GM21619 (cell line): ENCODE data around the gene OTP.

Experiments
- ATAC-seq: cut with Tn5 transposase; IDR thresholded peaks from one replicate; pipeline ENCODE4 v1.9.1; 2021; ENCODE audit not compliant: unreplicated experiment

Gene OTP

DNA sequence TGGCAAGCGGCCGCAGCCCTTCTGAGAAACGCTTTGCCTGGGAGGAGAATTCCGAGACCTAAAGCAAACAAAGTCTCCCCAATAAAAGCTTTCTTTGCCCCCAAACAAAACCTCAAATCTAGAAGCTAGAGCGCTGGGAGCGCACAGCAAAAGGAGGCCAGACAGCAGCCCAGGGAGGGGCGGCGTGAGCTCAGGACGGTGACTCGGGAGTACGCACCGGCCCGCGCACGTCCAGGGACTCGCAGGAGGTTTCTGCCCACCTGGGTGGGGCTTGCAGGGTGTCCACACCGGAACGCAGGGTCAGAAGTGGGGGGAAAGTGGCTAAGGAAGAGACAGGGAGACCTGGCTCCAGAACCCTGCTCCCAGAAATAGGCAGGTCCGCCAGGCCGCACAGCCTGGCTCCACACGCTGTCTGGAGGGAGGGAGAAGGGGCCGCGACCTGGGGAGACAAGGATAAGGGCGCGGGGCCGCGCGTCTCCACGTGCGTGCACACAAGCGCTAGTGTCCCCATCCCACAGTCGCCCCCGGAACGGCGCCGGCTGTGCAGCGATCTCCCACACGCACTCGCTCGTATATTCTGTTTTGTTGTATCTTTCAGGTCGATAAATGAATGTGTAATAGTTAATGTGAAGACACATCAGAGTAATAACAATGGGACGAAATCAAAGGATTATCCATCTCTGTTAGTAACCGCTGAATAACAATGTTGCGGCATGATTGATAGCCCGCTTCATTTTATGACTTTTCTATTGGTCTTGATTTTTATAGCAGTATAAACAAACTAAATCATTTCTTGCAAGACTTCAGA, 2.3 kb upstream of the OTP start:
- no peak for ATAC-seq

GRCh38 chr5:77638763-77639671, 504 bp upstream of the OTP start:
- ATAC-seq, result no peak

DNA sequence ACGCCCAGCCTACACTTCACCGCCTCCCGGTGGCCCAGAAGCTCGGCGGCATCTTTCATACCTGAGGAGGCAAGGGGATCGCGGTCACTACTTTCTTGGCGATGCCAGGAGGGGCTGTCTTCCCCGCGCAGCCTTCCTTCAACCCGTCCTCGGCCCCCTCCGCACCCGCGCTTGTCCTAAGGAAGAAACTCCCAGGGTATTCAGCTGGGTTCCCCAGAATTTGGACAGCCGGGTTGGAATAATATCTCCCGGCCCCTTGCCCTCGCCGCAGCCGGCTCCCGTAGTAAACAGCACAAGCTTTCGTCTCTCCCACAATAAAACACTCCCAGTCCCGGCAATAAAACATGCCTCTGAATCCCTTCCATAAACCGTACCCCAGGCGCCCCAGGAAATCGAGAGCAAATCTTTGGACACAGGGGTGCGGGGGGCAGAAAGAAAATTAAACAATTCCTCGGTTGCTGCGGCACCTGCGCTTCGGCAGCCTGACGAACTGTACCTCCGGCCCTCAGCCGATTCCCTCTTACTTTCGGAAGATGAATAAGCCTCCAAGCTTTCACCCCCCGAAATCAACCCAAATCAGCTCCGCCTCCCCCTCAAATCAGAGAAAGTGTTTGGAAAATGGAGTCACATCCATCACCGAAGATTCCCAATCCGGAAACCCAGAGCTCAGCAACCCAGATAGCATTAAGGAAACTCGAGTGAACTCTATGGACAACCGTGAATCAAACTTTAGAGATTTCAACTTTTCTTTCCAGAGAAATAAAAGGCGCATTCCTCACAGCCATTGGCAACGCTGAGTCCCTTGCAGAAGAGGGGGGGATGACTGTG, 1.1 kb downstream of the OTP start:
- no peak for ATAC-seq

DNA sequence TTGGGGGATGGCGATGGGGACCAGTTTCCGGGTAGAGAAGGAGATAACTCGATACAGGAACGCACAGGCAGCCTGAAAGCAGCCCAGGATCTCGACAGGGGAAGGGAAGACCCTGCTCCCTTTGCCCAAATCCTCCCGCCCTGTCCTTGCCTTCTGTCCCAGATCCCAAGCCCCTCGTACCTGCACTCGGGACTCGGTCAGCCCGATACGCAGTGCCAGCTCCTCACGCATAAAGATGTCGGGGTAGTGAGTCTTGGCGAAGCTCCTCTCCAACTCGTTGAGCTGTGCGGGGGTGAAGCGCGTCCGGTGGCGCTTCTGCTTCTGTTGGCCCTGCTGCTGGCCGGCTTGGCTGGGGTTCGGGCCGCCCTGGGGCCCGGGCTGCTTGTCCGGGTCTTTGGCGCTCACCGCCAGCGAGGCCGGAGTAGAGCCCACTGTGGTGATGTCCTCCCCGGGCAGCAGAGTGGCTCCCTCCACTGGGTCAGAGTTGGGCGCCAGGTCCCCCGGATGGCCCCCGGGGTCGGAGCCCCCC, 1.8 kb downstream of the OTP start:
- no peak for ATAC-seq

- no peak for ATAC-seq
Observed at GRCh38 chr5:77635917-77636640, 2.4 kb downstream of the OTP start.

GRCh38 chr5:77635067-77635916, 3.2 kb downstream of the OTP start:
- ATAC-seq, result no peak

DNA sequence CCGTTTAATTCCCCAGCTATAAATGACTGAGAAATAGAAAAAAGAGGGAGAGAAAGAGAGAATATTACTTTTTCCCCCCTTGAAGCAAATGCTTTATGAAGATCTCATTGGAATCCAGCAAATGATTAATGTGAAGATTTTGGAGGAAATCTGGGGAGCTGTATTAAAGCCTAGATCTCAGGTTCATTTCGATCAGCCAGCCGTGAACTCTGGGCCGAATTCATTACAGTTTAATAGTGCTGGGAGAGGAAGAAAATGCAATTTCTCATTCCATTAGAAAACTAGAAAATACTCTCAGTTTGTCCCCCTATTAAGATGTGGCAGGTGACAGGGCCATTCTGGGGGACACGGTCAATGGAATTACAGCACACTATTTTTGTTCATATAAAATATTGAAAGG, 4.8 kb downstream of the OTP start:
- ATAC-seq, result no peak

DNA sequence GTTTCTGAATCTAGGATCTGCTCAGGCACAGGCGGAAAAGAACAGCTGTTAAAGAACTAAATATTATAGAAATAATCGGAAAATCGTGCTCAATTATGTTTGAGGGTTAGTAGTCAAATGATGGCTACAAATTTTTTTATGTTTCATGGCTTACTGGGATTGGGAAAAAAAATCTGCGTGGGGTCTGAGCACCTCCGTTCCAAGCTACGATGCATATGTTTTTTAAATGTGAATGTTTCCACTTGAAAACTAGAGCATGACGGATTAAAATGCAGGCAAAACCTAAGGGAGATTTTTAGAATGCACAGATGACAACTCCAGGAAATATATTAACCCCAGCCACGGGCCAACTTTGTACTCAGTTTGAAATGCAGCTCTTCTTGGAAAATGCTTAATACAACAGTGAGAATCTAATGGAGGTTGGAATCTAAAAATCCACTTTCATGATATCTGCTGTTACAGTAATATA, 5.3 kb downstream of the OTP start:
- no peak for ATAC-seq

GRCh38 chr5:77632526-77633206, 5.8 kb downstream of the OTP start:
- ATAC-seq, result no peak

- peak; percentile 87 for ATAC-seq
Observed at GRCh38 chr5:77630114-77630680, 8.3 kb downstream of the OTP start.

- no peak for ATAC-seq
Observed at GRCh38 chr5:77629509-77630113, 8.9 kb downstream of the OTP start.

- no peak for ATAC-seq
Observed at GRCh38 chr5:77628840-77629508, 9.5 kb downstream of the OTP start.

GRCh38 chr5:77627869-77628674, 10.4 kb downstream of the OTP start:
- no peak for ATAC-seq

DNA sequence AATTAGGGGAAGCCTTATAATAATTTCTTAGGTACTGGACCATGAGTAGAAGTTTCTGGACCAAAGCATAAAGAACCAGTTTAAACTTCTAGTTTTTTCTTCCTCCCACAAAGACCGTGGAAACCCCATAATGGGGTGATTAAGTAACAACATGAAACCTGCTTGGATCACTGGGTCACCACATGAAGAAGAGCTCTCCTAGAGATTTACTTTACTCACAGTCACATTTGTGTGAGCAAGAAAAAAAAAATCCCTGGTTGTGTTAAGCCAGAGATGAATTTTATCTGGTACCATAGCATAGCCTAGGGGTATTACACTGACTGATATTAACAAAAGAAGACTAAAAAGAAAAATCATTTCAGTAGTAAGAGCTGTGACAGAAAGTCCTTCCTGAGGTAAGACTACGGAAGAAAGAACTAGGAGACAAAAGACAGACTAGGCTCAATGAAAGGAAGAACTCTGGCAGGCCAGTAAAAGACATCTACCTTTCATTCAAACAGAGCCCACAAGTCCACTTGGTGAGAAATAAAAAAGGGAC, 15.2 kb downstream of the OTP start:
- ATAC-seq, result no peak

DNA sequence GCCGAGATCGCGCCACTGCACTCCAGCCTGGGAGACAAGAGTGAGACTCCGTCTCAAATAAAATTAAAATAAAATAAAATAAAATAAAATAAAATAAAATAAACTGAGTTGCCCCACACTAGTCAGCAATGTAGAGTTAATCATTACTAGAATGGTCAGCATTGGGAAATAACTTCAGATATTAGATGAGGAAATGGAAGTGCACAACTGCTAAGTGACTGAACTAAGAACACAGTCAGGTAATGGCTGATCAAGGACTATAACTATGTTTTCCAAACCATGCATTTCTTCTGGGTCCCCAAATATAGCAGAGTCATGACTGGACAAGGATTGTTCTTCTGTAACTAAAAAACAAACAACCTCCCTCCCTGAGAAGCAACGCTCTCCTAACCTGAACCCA, 17.1 kb downstream of the OTP start:
- no peak for ATAC-seq

- no peak for ATAC-seq
Observed at GRCh38 chr5:77620405-77620804, 18.1 kb downstream of the OTP start.
